ENCODE measurements around the gene PPP6R1.

Gene PPP6R1

GRCh38 chr19:55283548-55284377 is 24.9 kb upstream of the PPP6R1 start, which contains the start of gene BRSK1:
TSS of gene BRSK1 (plus strand) at chr19:55283997. CDS start at chr19:55284443, 446 bp downstream.
- DNase-seq = peak; percentile 42

DNA sequence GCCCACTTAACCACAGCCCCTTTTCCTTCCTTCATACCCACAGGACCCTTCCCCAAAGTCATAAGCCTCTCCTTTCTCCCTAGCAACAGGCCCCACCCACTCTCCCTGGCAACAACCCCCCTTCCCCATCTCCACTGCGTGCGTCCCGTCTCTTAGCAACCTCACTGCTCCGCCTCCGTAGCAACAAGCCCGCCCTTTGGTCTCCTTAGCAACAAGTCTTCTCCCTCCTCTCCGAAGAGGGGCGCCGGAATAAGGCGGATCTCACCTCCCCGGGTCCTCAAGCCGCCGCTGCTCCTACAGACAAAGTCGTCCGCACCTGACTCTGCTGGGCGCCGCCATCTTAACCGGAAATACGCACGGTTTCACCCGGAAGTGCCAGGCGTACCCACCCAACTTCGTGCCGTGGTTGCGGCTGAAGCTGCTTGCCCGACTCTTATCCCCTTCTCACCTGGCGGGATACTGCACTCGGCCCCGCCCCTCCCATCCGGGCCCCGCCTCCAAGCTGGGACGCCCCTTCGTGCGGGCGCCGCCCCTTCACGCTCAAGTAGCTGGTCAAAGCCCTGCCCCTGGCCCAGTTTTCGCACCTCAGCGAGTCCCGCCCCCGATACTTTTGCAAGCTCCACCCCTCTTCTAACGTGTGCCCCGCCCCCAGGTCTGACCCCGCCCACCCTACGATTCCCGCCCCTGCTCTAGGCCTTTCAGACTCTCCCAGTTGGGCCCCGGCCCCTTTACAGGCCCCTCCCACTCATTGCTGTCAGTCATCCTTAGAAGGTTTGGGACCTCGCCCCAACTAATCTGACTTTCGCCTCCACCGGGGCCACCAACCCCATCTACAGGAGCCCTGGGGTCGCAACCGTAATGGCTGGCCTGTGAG is 21.2 kb upstream of the PPP6R1 start, which contains the start of gene HSPBP1:
Gene HSPBP1 (minus strand): TSS at position 341 of the 874 bp plus-strand sequence. CDS start 502 bp downstream, outside the sequence.
- peak; percentile 94 for DNase-seq

- DNase-seq = no peak
These were observed 20.5 kb upstream of the PPP6R1 start for GRCh38 chr19:55279340-55279739.

GRCh38 chr19:55278391-55279135 is 19.7 kb upstream of the PPP6R1 start:
- no peak for DNase-seq

GRCh38 chr19:55277494-55277893 is 18.7 kb upstream of the PPP6R1 start:
- DNase-seq = no peak

- no peak for DNase-seq
These were observed 18.1 kb upstream of the PPP6R1 start for GRCh38 chr19:55276720-55277430.

- no peak for DNase-seq
These were observed 17.3 kb upstream of the PPP6R1 start for GRCh38 chr19:55275851-55276719.

- DNase-seq = no peak
These were observed 15.3 kb upstream of the PPP6R1 start for GRCh38 chr19:55273978-55274707.

DNA sequence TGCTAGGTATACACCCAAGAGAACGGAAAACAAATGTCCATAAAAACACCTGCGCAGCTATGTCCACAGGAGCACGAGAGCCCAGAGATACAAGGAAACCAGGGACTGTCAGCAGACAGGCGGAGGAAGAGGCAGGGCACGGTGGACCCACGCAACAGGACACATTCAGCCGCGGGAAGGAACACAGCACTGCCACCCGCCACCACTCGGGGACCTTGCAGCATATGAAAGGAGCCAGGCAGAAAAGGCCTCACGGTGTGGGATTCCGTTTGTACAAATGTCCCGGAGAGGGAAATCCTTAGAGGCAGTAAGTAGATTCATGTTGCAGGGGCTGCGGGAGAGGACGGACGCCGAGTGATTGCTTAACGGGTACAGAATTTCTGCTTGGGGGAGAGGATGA is 13.3 kb upstream of the PPP6R1 start:
- DNase-seq = no peak

- DNase-seq = no peak
These were observed 11.5 kb upstream of the PPP6R1 start for GRCh38 chr19:55270172-55270942.

- DNase-seq = no peak
These were observed 10.5 kb upstream of the PPP6R1 start for GRCh38 chr19:55269299-55269698.

GRCh38 chr19:55266840-55267239 is 8.0 kb upstream of the PPP6R1 start:
- no peak for DNase-seq

- DNase-seq = no peak
These were observed 7.6 kb upstream of the PPP6R1 start for GRCh38 chr19:55266404-55266803.

DNA sequence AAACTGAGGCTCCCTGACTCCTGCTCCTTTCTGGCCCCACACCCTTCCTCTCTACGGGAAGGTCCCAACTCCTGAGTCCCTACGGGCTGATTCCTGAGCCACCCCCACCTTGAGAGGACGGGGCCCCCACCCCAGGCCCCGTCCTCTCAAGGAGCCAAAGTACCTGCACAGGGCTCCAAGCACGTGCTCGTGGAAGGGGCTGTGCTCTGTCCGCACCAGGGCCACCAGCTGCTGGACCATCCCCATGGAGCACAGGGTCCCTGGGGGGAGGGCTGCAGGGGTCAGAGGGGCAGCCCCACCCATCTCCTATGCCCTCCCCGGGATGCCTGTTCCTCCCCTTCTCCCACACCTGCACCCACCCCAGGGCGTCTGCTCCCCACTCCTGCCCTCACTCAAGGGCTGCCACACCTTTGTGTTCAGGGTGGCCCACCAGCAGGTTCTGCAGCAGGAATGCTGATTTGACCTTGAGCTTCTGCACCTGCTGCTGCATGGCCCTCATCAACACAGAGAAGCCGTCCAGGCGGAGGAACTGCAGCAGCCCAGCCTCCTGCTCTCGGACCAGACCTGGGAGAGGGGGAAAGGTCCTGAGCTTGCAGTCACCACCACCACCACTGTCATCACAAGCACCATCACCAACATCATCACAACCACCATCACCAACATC is 7.0 kb upstream of the PPP6R1 start:
- DNase-seq = no peak

DNA sequence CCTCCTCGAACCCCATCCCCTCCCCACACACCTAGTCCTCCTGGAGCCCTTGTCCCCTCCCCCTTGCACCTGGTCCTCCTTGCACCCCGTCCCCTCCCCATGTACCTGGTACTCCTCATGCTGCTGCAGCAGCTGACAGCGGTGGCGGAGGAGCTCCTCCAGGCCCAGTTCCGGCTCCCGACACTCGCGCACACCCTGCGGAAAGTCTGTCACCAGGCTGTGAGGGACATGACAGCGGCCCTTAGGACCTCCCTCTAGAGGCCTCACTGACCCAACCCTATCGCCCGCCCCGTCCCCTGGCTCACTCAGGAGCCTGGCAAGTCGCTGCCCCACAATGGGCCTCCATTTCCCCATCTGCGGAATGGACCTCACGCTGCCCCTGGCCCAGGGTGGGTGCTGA is 6.4 kb upstream of the PPP6R1 start:
- DNase-seq = no peak

DNA sequence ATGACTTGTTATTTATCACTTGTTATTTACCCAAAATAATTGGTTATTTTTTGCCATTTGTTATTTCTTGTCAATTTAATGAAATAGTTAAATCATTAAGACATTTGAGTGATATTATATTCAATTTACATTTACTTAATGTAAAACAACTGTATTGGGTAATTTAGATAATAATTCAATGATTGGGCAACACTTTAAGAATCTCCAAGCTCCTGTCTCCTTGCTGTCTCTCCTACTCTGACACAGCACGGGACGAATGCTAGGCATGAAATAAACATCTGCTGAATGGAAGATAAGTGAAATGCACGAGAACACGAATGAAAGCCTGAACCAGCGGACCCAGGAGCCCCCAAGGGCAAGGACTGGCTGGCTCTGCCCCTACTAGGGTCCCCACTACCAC is 5.7 kb upstream of the PPP6R1 start:
- no peak for DNase-seq

- no peak for DNase-seq
These were observed 3.5 kb upstream of the PPP6R1 start for GRCh38 chr19:55262359-55262758.

DNA sequence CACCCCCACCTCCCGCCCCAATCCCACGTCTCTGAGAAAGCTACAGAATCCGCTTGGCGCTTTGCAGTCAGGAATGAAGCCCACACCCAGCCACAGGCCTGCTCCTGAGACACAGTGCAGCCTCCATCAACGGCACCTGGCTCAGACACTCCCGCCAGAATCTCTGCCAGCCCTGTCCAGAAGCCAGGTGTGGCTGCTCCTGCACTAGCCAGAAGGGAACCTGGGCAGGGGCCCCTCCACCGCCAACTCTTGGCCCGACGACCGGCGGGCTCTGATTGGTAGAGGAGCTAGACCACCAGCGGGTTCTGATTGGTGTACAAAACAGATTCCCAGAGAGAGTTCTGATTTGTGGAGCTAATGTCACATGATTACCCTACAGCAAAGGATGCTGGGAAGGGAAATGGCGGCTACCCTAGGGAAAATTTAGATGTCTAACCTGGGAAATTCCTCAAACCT is 2.9 kb upstream of the PPP6R1 start:
- DNase-seq = no peak

Measured in stimulated activated CD4-positive, alpha-beta T cell treated with anti-CD3 and anti-CD28 coated beads, Interleukin-4, amount 100 ng/mL, for 24 hours (primary cell).